ENCODE data around the gene TULP1.

DNA sequence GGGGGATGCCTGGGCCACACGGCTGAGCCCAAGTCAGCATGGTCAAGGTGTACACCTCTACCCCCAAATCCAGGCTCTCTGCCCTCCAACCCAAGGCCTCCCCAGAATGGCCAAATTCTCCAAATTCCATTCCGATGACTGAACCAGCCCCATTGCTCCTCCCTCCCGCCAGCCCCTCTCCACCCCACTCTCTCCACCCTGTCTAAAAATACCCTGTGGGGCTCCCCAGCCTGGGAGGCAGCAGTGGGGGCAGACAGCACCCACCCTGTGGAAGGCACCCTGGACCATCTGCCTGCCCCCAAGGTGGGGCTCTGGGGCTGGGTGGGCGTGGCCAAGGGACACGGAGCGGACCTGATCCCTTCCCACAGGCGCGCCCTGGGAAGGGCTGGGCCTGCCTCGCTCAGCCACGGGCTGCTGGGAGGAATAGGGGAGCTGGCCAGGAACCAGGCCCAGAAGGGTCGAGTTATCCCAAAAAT lies 27.3 kb downstream of the TULP1 start:
- TF ChIP-seq EZH2 (IDR thresholded peaks at IDR 0.05; ENCODE audit: low read depth, low read length, severe bottlenecking): no peak
- TF ChIP-seq, protein P1, sequence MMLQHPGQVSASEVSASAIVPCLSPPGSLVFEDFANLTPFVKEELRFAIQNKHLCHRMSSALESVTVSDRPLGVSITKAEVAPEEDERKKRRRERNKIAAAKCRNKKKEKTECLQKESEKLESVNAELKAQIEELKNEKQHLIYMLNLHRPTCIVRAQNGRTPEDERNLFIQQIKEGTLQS (IDR thresholded peaks at IDR 0.05; ENCODE audit: insufficient read depth, low read depth, low read length): peak; percentile 52; the same call in 1 of the 2 replicates
- TF ChIP-seq JUN (IDR thresholded peaks at IDR 0.05; ENCODE audit: low read depth, low read length): peak; percentile 88
- TF ChIP-seq, protein P2, sequence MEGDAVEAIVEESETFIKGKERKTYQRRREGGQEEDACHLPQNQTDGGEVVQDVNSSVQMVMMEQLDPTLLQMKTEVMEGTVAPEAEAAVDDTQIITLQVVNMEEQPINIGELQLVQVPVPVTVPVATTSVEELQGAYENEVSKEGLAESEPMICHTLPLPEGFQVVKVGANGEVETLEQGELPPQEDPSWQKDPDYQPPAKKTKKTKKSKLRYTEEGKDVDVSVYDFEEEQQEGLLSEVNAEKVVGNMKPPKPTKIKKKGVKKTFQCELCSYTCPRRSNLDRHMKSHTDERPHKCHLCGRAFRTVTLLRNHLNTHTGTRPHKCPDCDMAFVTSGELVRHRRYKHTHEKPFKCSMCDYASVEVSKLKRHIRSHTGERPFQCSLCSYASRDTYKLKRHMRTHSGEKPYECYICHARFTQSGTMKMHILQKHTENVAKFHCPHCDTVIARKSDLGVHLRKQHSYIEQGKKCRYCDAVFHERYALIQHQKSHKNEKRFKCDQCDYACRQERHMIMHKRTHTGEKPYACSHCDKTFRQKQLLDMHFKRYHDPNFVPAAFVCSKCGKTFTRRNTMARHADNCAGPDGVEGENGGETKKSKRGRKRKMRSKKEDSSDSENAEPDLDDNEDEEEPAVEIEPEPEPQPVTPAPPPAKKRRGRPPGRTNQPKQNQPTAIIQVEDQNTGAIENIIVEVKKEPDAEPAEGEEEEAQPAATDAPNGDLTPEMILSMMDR (IDR thresholded peaks at IDR 0.05; ENCODE audit: control extremely low read depth in 1 of 3, insufficient read depth in 1 of 3, low read depth in 1 of 3, low read length in 3 of 3): no peak
- TF ChIP-seq, protein P3, sequence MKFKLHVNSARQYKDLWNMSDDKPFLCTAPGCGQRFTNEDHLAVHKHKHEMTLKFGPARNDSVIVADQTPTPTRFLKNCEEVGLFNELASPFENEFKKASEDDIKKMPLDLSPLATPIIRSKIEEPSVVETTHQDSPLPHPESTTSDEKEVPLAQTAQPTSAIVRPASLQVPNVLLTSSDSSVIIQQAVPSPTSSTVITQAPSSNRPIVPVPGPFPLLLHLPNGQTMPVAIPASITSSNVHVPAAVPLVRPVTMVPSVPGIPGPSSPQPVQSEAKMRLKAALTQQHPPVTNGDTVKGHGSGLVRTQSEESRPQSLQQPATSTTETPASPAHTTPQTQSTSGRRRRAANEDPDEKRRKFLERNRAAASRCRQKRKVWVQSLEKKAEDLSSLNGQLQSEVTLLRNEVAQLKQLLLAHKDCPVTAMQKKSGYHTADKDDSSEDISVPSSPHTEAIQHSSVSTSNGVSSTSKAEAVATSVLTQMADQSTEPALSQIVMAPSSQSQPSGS (IDR thresholded peaks at IDR 0.05; ENCODE audit: low read length): peak; percentile 52; the same call in 1 of the 2 replicates
- TF ChIP-seq POLR2A (IDR thresholded peaks at IDR 0.05; ENCODE audit: control extremely low read depth in 1 of 2, low read depth in 2 of 2, low read length in 2 of 2): no peak
- TF ChIP-seq JUND (IDR thresholded peaks at IDR 0.05; ENCODE audit: low read length): peak; percentile 98
- TF ChIP-seq, protein P4, sequence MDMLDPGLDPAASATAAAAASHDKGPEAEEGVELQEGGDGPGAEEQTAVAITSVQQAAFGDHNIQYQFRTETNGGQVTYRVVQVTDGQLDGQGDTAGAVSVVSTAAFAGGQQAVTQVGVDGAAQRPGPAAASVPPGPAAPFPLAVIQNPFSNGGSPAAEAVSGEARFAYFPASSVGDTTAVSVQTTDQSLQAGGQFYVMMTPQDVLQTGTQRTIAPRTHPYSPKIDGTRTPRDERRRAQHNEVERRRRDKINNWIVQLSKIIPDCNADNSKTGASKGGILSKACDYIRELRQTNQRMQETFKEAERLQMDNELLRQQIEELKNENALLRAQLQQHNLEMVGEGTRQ (IDR thresholded peaks at IDR 0.05; ENCODE audit: low read length): no peak
- no peak for TF ChIP-seq RAD21 (IDR thresholded peaks at IDR 0.05 in 1 of 2, conservative IDR thresholded peaks at IDR 0.05 in 1 of 2; ENCODE audit: low read depth in 2 of 2, low read length in 2 of 2)
- peak in 1 of 2 experiments; percentile 59; a peak in 1 of 3 replicates for TF ChIP-seq EP300 (IDR thresholded peaks at IDR 0.05; ENCODE audit: borderline replicate concordance in 1 of 2, low read depth in 2 of 2, low read length in 2 of 2)
- no peak for TF ChIP-seq RFX5 (IDR thresholded peaks at IDR 0.05; ENCODE audit: borderline replicate concordance, low read depth, low read length)
- no peak for TF ChIP-seq TCF12 (IDR thresholded peaks at IDR 0.05; ENCODE audit: low read depth, low read length)
- no peak for TF ChIP-seq MAFK (IDR thresholded peaks at IDR 0.05; ENCODE audit: low read depth, low read length)
